ENCODE results near the gene CDHR1. TPM values are rescaled to one million over a fixed set of nuclear protein-coding genes. Genes with fewer than 3 reads are reported as not detected.
A peak's percentile ranks its signal among the peaks of the same experiment; 100 is the strongest.

CDHR1 gene
- total and polyA plus RNA-seq, 10 of the 15 experiments (the other 5 are each of a cell fraction or from before 2014, with no cell fraction given): 0.17 to 3.0 (median 0.34) TPM

DNA sequence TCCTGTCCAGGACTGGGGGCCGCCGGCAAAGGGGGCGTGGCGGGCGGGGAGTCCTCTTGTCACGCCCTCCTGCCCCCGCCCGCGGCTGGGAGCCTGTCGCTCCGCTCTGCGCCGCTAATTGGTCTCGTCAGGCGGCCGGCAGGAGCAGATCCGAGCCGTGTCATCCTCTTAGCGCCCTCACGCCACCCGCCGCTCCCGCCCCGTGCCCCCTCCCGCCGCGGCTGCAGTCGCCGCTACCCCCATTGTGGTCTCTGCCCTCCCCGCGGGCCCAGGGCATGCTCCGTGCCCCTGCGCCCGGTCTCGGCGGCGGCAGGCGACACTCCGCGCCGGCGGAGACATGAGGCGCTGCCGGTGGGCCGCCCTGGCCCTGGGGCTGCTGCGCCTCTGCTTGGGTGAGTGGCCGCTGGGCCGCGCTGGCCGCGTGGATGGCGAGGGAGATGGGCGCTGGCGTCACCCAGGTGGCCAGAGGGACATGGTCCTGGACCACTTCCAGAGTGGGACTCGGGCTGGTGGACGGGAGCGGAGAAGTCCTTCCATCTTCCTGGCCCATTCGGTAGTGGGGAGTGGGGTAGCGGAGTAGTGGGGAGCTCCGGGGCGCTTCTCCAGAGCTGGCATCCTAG, at the start of gene CDHR1 (continued):
- TF ChIP-seq, protein P1, sequence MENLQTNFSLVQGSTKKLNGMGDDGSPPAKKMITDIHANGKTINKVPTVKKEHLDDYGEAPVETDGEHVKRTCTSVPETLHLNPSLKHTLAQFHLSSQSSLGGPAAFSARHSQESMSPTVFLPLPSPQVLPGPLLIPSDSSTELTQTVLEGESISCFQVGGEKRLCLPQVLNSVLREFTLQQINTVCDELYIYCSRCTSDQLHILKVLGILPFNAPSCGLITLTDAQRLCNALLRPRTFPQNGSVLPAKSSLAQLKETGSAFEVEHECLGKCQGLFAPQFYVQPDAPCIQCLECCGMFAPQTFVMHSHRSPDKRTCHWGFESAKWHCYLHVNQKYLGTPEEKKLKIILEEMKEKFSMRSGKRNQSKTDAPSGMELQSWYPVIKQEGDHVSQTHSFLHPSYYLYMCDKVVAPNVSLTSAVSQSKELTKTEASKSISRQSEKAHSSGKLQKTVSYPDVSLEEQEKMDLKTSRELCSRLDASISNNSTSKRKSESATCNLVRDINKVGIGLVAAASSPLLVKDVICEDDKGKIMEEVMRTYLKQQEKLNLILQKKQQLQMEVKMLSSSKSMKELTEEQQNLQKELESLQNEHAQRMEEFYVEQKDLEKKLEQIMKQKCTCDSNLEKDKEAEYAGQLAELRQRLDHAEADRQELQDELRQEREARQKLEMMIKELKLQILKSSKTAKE (IDR thresholded peaks at IDR 0.05; ENCODE audit: low read depth, poor library complexity, severe bottlenecking): no peak
- peak; percentile 53; the same call in 1 of the 2 replicates for TF ChIP-seq PAX5 (IDR thresholded peaks at IDR 0.05; ENCODE audit: borderline replicate concordance, low read depth, low read length)
- TF ChIP-seq BHLHE40 (IDR thresholded peaks at IDR 0.05; ENCODE audit: borderline replicate concordance in 1 of 2, low read depth in 2 of 2, low read length in 1 of 2): peak; percentile 17 to 42; a peak in 1 of 4 replicates
- no peak for TF ChIP-seq GATAD2B (conservative IDR thresholded peaks at IDR 0.05; ENCODE audit: low read depth)
- 0 out of 2 replicates have a peak, but pooled peaks have one; percentile 7 for TF ChIP-seq CREB1 (IDR thresholded peaks at IDR 0.05; ENCODE audit: low read depth)

DNA sequence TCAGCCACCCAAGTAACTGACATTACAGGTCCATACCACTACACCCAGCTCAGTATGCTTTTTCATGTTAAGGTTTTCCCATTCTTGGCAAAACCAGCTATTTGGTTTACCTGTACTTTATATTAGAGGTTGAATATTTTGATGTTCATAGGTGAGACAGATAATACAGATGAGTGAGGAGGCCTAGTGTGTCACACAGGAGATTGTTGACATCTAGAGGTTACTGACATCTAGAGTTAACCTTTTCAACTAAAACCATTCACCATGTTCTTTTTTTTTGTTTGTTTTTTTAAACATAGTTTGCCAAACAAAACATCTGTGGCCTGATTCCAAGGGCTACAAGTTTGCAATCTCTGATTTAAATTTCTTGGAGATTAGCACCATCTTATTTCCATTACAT, 47.0 kb upstream of the CDHR1 start:
- RAD21 ChIA-PET (ENCODE audit: unreplicated experiment): interaction anchor here (0.9 to 3.8 kb wide), 19 partner anchors 8 to 109 kb away, joined by 3 to 74 read pairs (median 6); partner anchors contain the start of genes GHITM and GPR15LG
- H3K4me2 ChIP-seq (ENCODE audit: control insufficient read depth, insufficient read depth): no peak overlapping the region
- no peak overlapping the region for H3K9ac ChIP-seq (ENCODE audit: control insufficient read depth, insufficient read depth, low read length)
- DNase-seq (ENCODE audit: low read depth, low spot score) (no peak), FAIRE-seq (no peak), ATAC-seq (no peak)
- H3K27me3 ChIP-seq (replicated peaks in 1 of 2; ENCODE audit: control insufficient read depth in 2 of 2, insufficient read depth in 2 of 2, low read length in 1 of 2): no peaks in the 10 kb centered on the region
- H3K36me3 ChIP-seq (ENCODE audit: control insufficient read depth in 2 of 2, insufficient read depth in 2 of 2, low read length in 1 of 2): peaks cover 5 to 34% of the 10 kb centered on the region in 2 experiments
- no peaks in the 10 kb centered on the region; the same call in 1 of the 2 replicates for H3K79me2 ChIP-seq (ENCODE audit: control insufficient read depth, insufficient read depth, low read length)
- SMC1A ChIA-PET (ENCODE audit: uncharacterized antibody, unreplicated experiment): interaction anchor here (0.7 to 4.9 kb wide), 15 partner anchors 8 to 74 kb away, joined by 3 to 155 read pairs (median 8); partner anchors contain the start of genes CDHR1, GHITM and GPR15LG
- intact Hi-C loops (cut with micrococcal nuclease; ENCODE audit: unreplicated experiment): no loop called here
- no peaks in the 10 kb centered on the region for H3K4me1 ChIP-seq (ENCODE audit: control insufficient read depth, insufficient read depth, low read length)
- no peaks in the 10 kb centered on the region for H4K20me1 ChIP-seq (ENCODE audit: control insufficient read depth, insufficient read depth)
- CTCF ChIA-PET: interaction anchor here (0.5 to 25.5 kb wide), 21 partner anchors 8 to 110 kb away, joined by 3 to 788 read pairs (median 5); partner anchors contain the start of genes CDHR1, GHITM and GPR15LG
- H3K9me3 ChIP-seq (replicated peaks; ENCODE audit: control insufficient read depth, insufficient read depth, low read length): no peaks in the 10 kb centered on the region
- no peak overlapping the region for H2AFZ ChIP-seq (ENCODE audit: control insufficient read depth, low read depth, low read length)
- H3K4me3 ChIP-seq: no peak overlapping the region
- in situ Hi-C loops (cut with MboI): loop anchor here (10.0 kb wide), 1 partner anchor 57 kb away; no protein-coding TSS in a partner anchor
- POLR2A ChIA-PET: interaction anchor here (0.7 to 1.2 kb wide), 3 partner anchors 8 to 58 kb away, joined by 3 to 5 read pairs (median 3); partner anchors contain the start of gene GHITM
- H3K27ac ChIP-seq (ENCODE audit: control insufficient read depth, insufficient read depth): no peak overlapping the region
- BruUV-seq (replicated peaks): no TSS peak
- TF ChIP-seq BMI1 (IDR thresholded peaks at IDR 0.05; ENCODE audit: borderline replicate concordance) (no peak), FOXK2 (IDR thresholded peaks at IDR 0.05) (no peak), JUNB (IDR thresholded peaks at IDR 0.05) (no peak), PAX5 (IDR thresholded peaks at IDR 0.05; ENCODE audit: borderline replicate concordance, low read depth, low read length) (no peak), NRF1 (conservative IDR thresholded peaks at IDR 0.05; ENCODE audit: low read depth, low read length) (no peak), KAT2A (conservative IDR thresholded peaks at IDR 0.05; ENCODE audit: control insufficient read depth, low read depth, low read length) (no peak), SMAD1 (IDR thresholded peaks at IDR 0.05; ENCODE audit: low read depth, partially characterized antibody) (no peak), GABPA (IDR thresholded peaks at IDR 0.05; ENCODE audit: low read depth) (no peak), MEF2B (IDR thresholded peaks at IDR 0.05; ENCODE audit: partially characterized antibody, poor library complexity, severe bottlenecking) (no peak), NBN (IDR thresholded peaks at IDR 0.05) (no peak), SIX5 (IDR thresholded peaks at IDR 0.05; ENCODE audit: low read depth, low read length, severe bottlenecking) (no peak), NFYB (IDR thresholded peaks at IDR 0.05; ENCODE audit: insufficient read depth, low read depth, low read length) (no peak), IKZF2 (IDR thresholded peaks at IDR 0.05) (no peak), CHD4 (IDR thresholded peaks at IDR 0.05) (no peak)
- TF ChIP-seq, protein P2, sequence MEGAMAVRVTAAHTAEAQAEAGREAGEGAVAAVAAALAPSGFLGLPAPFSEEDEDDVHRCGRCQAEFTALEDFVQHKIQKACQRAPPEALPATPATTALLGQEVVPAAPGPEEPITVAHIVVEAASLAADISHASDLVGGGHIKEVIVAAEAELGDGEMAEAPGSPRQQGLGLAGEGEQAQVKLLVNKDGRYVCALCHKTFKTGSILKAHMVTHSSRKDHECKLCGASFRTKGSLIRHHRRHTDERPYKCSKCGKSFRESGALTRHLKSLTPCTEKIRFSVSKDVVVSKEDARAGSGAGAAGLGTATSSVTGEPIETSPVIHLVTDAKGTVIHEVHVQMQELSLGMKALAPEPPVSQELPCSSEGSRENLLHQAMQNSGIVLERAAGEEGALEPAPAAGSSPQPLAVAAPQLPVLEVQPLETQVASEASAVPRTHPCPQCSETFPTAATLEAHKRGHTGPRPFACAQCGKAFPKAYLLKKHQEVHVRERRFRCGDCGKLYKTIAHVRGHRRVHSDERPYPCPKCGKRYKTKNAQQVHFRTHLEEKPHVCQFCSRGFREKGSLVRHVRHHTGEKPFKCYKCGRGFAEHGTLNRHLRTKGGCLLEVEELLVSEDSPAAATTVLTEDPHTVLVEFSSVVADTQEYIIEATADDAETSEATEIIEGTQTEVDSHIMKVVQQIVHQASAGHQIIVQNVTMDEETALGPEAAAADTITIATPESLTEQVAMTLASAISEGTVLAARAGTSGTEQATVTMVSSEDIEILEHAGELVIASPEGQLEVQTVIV (IDR thresholded peaks at IDR 0.05; ENCODE audit: borderline replicate concordance, partially characterized antibody): no peak
